Mesenchymal stem cell (in vitro differentiated cells and primary cell): Measurements from ENCODE around the gene TACR1.

Experiments used
- DNase-seq: peaks from one replicate; pipeline ENCODE4 v3.0.0-alpha.2; 2013
- H2AFZ ChIP-seq: one replicate; pipeline ENCODE4 v1.6.1; 2013; ENCODE audit warnings: low read depth, mild to moderate bottlenecking, control low read depth, inconsistent platforms, low read length, moderate library complexity
- H2AK5ac ChIP-seq: 2 replicates; pipeline ENCODE4 v1.6.1; 2013; ENCODE audit warnings: low read length, moderate library complexity, mild to moderate bottlenecking, inconsistent platforms; ENCODE audit not compliant: severe bottlenecking
- H2BK120ac ChIP-seq: one replicate; pipeline ENCODE4 v1.6.1; 2013; ENCODE audit warnings: low read depth, mild to moderate bottlenecking, inconsistent platforms, low read length, moderate library complexity
- H2BK12ac ChIP-seq, 2 experiments: one replicate each; pipeline ENCODE4 v1.6.1; 2013; ENCODE audit warnings: inconsistent platforms in 2 of 2, low read length in 2 of 2, mild to moderate bottlenecking in 2 of 2, moderate library complexity in 2 of 2, control low read depth in 1 of 2
- H2BK15ac ChIP-seq: one replicate; pipeline ENCODE4 v1.6.1; 2013; ENCODE audit warnings: mild to moderate bottlenecking, low read depth, inconsistent platforms; ENCODE audit not compliant: poor library complexity, severe bottlenecking
- H2BK5ac ChIP-seq: 2 replicates; pipeline ENCODE4 v1.6.1; 2013; ENCODE audit warnings: low read depth, mild to moderate bottlenecking, low read length, control low read depth, inconsistent platforms; ENCODE audit not compliant: poor library complexity, severe bottlenecking
- H3K14ac ChIP-seq, 2 experiments: one replicate each; pipeline ENCODE4 v1.6.1; 2013; ENCODE audit warnings: inconsistent platforms in 2 of 2, low read length in 2 of 2, control low read depth in 1 of 2, mild to moderate bottlenecking in 1 of 2, moderate library complexity in 1 of 2
- H3K18ac ChIP-seq, 2 experiments: one replicate each; pipeline ENCODE4 v1.6.1; 2013; ENCODE audit warnings: inconsistent platforms in 2 of 2, low read length in 2 of 2, control low read depth in 1 of 2, low read depth in 1 of 2, mild to moderate bottlenecking in 1 of 2
- H3K23ac ChIP-seq, 2 experiments: one replicate each; pipeline ENCODE4 v1.6.1; 2013; ENCODE audit warnings: inconsistent platforms in 2 of 2, low read length in 2 of 2, mild to moderate bottlenecking in 2 of 2, moderate library complexity in 2 of 2, control low read depth in 1 of 2
- H3K27ac ChIP-seq: 2 replicates; pipeline ENCODE4 v1.5.1; 2013; ENCODE audit warnings: mild to moderate bottlenecking, moderate library complexity, low read length, control low read depth, inconsistent platforms; ENCODE audit not compliant: poor library complexity, severe bottlenecking
- H3K27me3 ChIP-seq, 2 experiments: 2 replicates each; pipeline versions ENCODE4 v1.6.1 to v1.7.0; 2013; ENCODE audit warnings: low read length in 2 of 2, mild to moderate bottlenecking in 2 of 2, moderate library complexity in 2 of 2, control low read depth in 1 of 2, inconsistent platforms in 1 of 2; ENCODE audit not compliant: control insufficient read depth in 1 of 2, insufficient read depth in 1 of 2
- H3K36me3 ChIP-seq, 2 experiments: 2 replicates each; pipeline versions ENCODE4 v1.6.1 to v1.7.0; 2013; ENCODE audit warnings: low read length in 2 of 2, control low read depth in 1 of 2, inconsistent platforms in 1 of 2, low read depth in 1 of 2, mild to moderate bottlenecking in 1 of 2; ENCODE audit not compliant: insufficient read depth in 2 of 2, control insufficient read depth in 1 of 2
- H3K4ac ChIP-seq, 2 experiments: one replicate each; pipeline ENCODE4 v1.6.1; 2013; ENCODE audit warnings: inconsistent platforms in 2 of 2, low read length in 2 of 2, mild to moderate bottlenecking in 2 of 2, moderate library complexity in 2 of 2, control low read depth in 1 of 2, low read depth in 1 of 2
- H3K4me1 ChIP-seq: 2 replicates; pipeline ENCODE4 v1.6.1; 2013; ENCODE audit warnings: low read depth, low read length, control low read depth; ENCODE audit not compliant: control insufficient read depth, insufficient read depth
- H3K4me2 ChIP-seq: 2 replicates; pipeline ENCODE4 v1.6.1; 2013; ENCODE audit warnings: low read length, mild to moderate bottlenecking, inconsistent platforms; ENCODE audit not compliant: poor library complexity, severe bottlenecking
- H3K4me3 ChIP-seq, 2 experiments: 2 replicates each; pipeline versions ENCODE4 v1.5.1 to v1.7.0; 2013; ENCODE audit warnings: low read length in 2 of 2, mild to moderate bottlenecking in 2 of 2, control low read depth in 1 of 2, low read depth in 1 of 2; ENCODE audit not compliant: insufficient read depth in 1 of 2
- H3K79me1 ChIP-seq: replicated peaks from 2 replicates; pipeline ENCODE4 v1.6.1; 2013; ENCODE audit warnings: mild to moderate bottlenecking, control low read depth, low read length, inconsistent platforms; ENCODE audit not compliant: poor library complexity, severe bottlenecking
- H3K9ac ChIP-seq: 2 replicates; pipeline ENCODE4 v1.7.0; 2013; ENCODE audit warnings: mild to moderate bottlenecking, low read length, moderate library complexity
- H3K9me3 ChIP-seq: 2 replicates; pipeline ENCODE4 v1.7.0; 2013; ENCODE audit warnings: mild to moderate bottlenecking, low read length; ENCODE audit not compliant: control insufficient read depth
- H4K8ac ChIP-seq: one replicate; pipeline ENCODE4 v1.6.1; 2013; ENCODE audit warnings: inconsistent platforms, mild to moderate bottlenecking, low read length, moderate library complexity
- H4K91ac ChIP-seq: one replicate; pipeline ENCODE4 v1.6.1; 2013; ENCODE audit warnings: mild to moderate bottlenecking, low read length, inconsistent platforms
- WGBS: methylation state at CpG from one replicate; pipeline ENCODE4 v1.1.7; 2013; ENCODE audit warnings: mixed read lengths; 5-methylcytosine and 5-hydroxymethylcytosine counted together

The TACR1 gene

GRCh38 chr2:75030218-75031009 is 168.9 kb downstream of the TACR1 start:
- Histone ChIP-seq H3K79me1 (no peaks in the 10 kb centered on the region), H3K9me3 (no peaks in the 10 kb centered on the region), H3K4me1 (no peaks in the 10 kb centered on the region), H3K27ac (no peak overlapping the region), H3K9ac (no peak overlapping the region), H3K36me3 (no peaks in the 10 kb centered on the region), H2BK120ac (no peak overlapping the region), H3K4ac (no peak overlapping the region), H2BK15ac (no peak overlapping the region), H2AK5ac (no peak overlapping the region), H3K27me3 (no peaks in the 10 kb centered on the region), H2BK5ac (no peak overlapping the region), H3K18ac (no peak overlapping the region), H4K91ac (no peak overlapping the region), H3K23ac (no peak overlapping the region), H3K4me2 (no peak overlapping the region), H3K14ac (peak overlapping the region in 1 of 2 experiments; percentile 72), H2BK12ac (no peak overlapping the region), H3K4me3 (no peak overlapping the region), H2AFZ (no peak overlapping the region), H4K8ac (no peak overlapping the region)
- 76% methylated on average over 3 of the region's 3 CpGs for WGBS
- no peak for DNase-seq

GRCh38 chr2:75027886-75028285 is 171.4 kb downstream of the TACR1 start:
- 98% methylated on average over 2 of the region's 2 CpGs for WGBS

GRCh38 chr2:75025633-75026380 is 173.5 kb downstream of the TACR1 start:
- Histone ChIP-seq H3K4me3 (no peak overlapping the region), H3K23ac (no peak overlapping the region), H2BK5ac (no peak overlapping the region), H3K27me3 (no peaks in the 10 kb centered on the region), H3K27ac (no peak overlapping the region), H2BK120ac (no peak overlapping the region), H3K4me2 (no peak overlapping the region), H2BK12ac (no peak overlapping the region), H3K4ac (no peak overlapping the region), H2BK15ac (no peak overlapping the region), H3K36me3 (no peaks in the 10 kb centered on the region), H3K18ac (no peak overlapping the region), H3K9me3 (no peaks in the 10 kb centered on the region), H3K79me1 (no peaks in the 10 kb centered on the region), H2AFZ (no peak overlapping the region), H3K9ac (no peak overlapping the region), H3K4me1 (no peaks in the 10 kb centered on the region), H4K8ac (no peak overlapping the region), H4K91ac (no peak overlapping the region), H3K14ac (no peak overlapping the region), H2AK5ac (no peak overlapping the region)
- 92% methylated on average over 2 of the region's 2 CpGs for WGBS
- peak; percentile 29 for DNase-seq

More at GRCh38 chr2:75027886-75028285, 171.4 kb downstream of the TACR1 start:
- Histone ChIP-seq H2BK12ac (no peak overlapping the region), H3K79me1 (no peaks in the 10 kb centered on the region), H3K14ac (no peak overlapping the region), H3K4me2 (no peak overlapping the region), H3K4me1 (no peaks in the 10 kb centered on the region), H2AFZ (no peak overlapping the region), H3K4me3 (no peak overlapping the region), H2BK15ac (no peak overlapping the region), H3K27me3 (no peaks in the 10 kb centered on the region), H2BK5ac (no peak overlapping the region), H4K91ac (no peak overlapping the region), H3K18ac (no peak overlapping the region), H3K27ac (no peak overlapping the region), H3K36me3 (no peaks in the 10 kb centered on the region), H2AK5ac (no peak overlapping the region), H2BK120ac (no peak overlapping the region), H4K8ac (no peak overlapping the region), H3K23ac (no peak overlapping the region), H3K4ac (no peak overlapping the region), H3K9ac (no peak overlapping the region), H3K9me3 (no peaks in the 10 kb centered on the region)
- no peak for DNase-seq

- no peaks in the 10 kb centered on the region for H3K4me1 ChIP-seq
- no peaks in the 10 kb centered on the region for H3K79me1 ChIP-seq
- H2BK12ac ChIP-seq, result no peak overlapping the region
- no peak overlapping the region for H2AFZ ChIP-seq
- H2BK120ac ChIP-seq, result no peak overlapping the region
- no peak overlapping the region for H3K4me2 ChIP-seq
- H3K36me3 ChIP-seq, result no peaks in the 10 kb centered on the region
- H4K8ac ChIP-seq, result no peak overlapping the region
- H2BK5ac ChIP-seq, result no peak overlapping the region
- no peak overlapping the region for H3K18ac ChIP-seq
- no peak overlapping the region for H3K14ac ChIP-seq
- H3K23ac ChIP-seq, result no peak overlapping the region
- H3K9me3 ChIP-seq, result no peaks in the 10 kb centered on the region
- H4K91ac ChIP-seq, result no peak overlapping the region
- no peak overlapping the region for H3K4ac ChIP-seq
- no peak overlapping the region for H3K27ac ChIP-seq
- DNase-seq, result no peak
- no peak overlapping the region for H3K4me3 ChIP-seq
- H3K27me3 ChIP-seq, result no peaks in the 10 kb centered on the region
- no peak overlapping the region for H3K9ac ChIP-seq
- H2BK15ac ChIP-seq, result no peak overlapping the region
- no peak overlapping the region for H2AK5ac ChIP-seq
Observed at GRCh38 chr2:75025216-75025615, 174.1 kb downstream of the TACR1 start.
